ENCODE data around the gene SLC6A6.

- TF ChIP-seq CTCF (IDR thresholded peaks at IDR 0.05; ENCODE audit: insufficient read depth, low read length, poor library complexity, severe bottlenecking) (no peak), EZH2phosphoT487 (conservative IDR thresholded peaks at IDR 0.05; ENCODE audit: low read length) (no peak)
These were observed 8.7 kb downstream of the SLC6A6 start for GRCh38 chr3:14411166-14411526.

All from SU-DHL-6 (cell line).